Measurements from ENCODE around the gene FURIN. TPM values are rescaled to one million over a fixed set of nuclear protein-coding genes. Genes with fewer than 3 reads are reported as not detected.
"Not testable (repeated sequence)": the region's sequence is repeated elsewhere in the genome, so short reads cannot be mapped to it uniquely, and the experiment has no call there.

Gene FURIN
- total RNA-seq, 1 donor from 2014 or later, result 47.6 TPM

- Histone ChIP-seq H3K4me1 (no peaks in the 10 kb centered on the region), H3K9me3 (no peaks in the 10 kb centered on the region), H3K36me3 (peaks cover 0 to 60% of the 10 kb centered on the region in 2 donors), H3K27me3 (no peaks in the 10 kb centered on the region), H3K27ac (no peak overlapping the region), H3K4me3 (no peak overlapping the region)
- intact Hi-C loops (cut with DNase I), result no loop called here
- no peak for DNase-seq (ENCODE audit: extremely low spot score in 2 of 2)
- TF ChIP-seq POLR2A (IDR thresholded peaks at IDR 0.05) (no peak), POLR2AphosphoS5 (IDR thresholded peaks at IDR 0.05; ENCODE audit: insufficient read depth in 1 of 2, low read depth in 1 of 2) (no peak), CTCF (IDR thresholded peaks at IDR 0.05) (no peak)
Measured at GRCh38 chr15:90893175-90894090, 25.0 kb downstream of the FURIN start.

- Histone ChIP-seq H3K4me1 (no peaks in the 10 kb centered on the region), H3K27me3 (no peaks in the 10 kb centered on the region), H3K9me3 (no peaks in the 10 kb centered on the region), H3K4me3 (no peak overlapping the region), H3K27ac (no peak overlapping the region), H3K36me3 (peaks cover 0 to 43% of the 10 kb centered on the region in 2 donors)
- TF ChIP-seq CTCF (IDR thresholded peaks at IDR 0.05) (no peak), POLR2A (IDR thresholded peaks at IDR 0.05) (no peak), POLR2AphosphoS5 (IDR thresholded peaks at IDR 0.05; ENCODE audit: insufficient read depth in 1 of 2, low read depth in 1 of 2) (no peak)
- intact Hi-C loops (cut with DNase I), result no loop called here
- DNase-seq (ENCODE audit: extremely low spot score in 2 of 2), result no peak
Measured at GRCh38 chr15:90895571-90896117, 27.3 kb downstream of the FURIN start.

GRCh38 chr15:90897131-90897655 lies 28.8 kb downstream of the FURIN start:
- H3K27me3 ChIP-seq; H3K4me3 ChIP-seq; intact Hi-C loops (cut with DNase I); H3K4me1 ChIP-seq; H3K9me3 ChIP-seq; H3K27ac ChIP-seq; DNase-seq (ENCODE audit: extremely low spot score in 2 of 2): not testable (repeated sequence)
- peaks cover 0 to 27% of the 10 kb centered on the region in 2 donors for H3K36me3 ChIP-seq

GRCh38 chr15:90901175-90902039 lies 33.0 kb downstream of the FURIN start:
- H3K27me3 ChIP-seq, result no peaks in the 10 kb centered on the region
- peaks cover 18% of the 10 kb centered on the region for H3K4me1 ChIP-seq
- TF ChIP-seq CTCF (IDR thresholded peaks at IDR 0.05) (no peak), POLR2AphosphoS5 (IDR thresholded peaks at IDR 0.05; ENCODE audit: insufficient read depth in 1 of 2, low read depth in 1 of 2) (no peak), POLR2A (IDR thresholded peaks at IDR 0.05) (no peak)
- peaks cover 0 to 16% of the 10 kb centered on the region in 2 donors for H3K36me3 ChIP-seq
- H3K9me3 ChIP-seq, result no peaks in the 10 kb centered on the region
- H3K4me3 ChIP-seq, result peak overlapping the region; percentile 75 to 97
- intact Hi-C loops (cut with DNase I), result no loop called here
- DNase-seq (ENCODE audit: extremely low spot score in 2 of 2), result no peak
- peak overlapping the region; percentile 85 for H3K27ac ChIP-seq

Data from vagina (tissue), 2 donors.